ENCODE data around the gene TNS3.

DNA sequence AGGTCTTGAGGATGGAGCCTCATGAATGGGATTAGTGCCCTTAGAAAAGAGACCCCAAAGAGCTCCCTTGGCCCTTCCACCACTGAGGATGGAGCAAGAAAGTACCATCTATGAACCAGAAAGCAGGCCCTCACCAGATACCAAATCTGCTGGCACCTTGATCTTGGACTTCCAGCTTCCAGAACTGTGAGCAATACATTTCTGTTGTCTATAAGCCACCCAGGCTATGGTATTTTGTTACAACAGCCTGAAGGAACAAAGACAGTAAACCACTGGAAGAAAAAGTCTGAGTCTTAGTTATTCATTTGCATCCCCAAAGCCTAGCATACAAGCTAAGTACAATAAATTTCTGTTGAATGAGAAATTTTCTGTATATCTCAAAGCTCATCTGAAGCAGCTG is 37.9 kb upstream of the TNS3 start:
- no peak for TF ChIP-seq POLR2A (IDR thresholded peaks at IDR 0.05; ENCODE audit: extremely low read depth, insufficient read length)
- TF ChIP-seq, protein P1, sequence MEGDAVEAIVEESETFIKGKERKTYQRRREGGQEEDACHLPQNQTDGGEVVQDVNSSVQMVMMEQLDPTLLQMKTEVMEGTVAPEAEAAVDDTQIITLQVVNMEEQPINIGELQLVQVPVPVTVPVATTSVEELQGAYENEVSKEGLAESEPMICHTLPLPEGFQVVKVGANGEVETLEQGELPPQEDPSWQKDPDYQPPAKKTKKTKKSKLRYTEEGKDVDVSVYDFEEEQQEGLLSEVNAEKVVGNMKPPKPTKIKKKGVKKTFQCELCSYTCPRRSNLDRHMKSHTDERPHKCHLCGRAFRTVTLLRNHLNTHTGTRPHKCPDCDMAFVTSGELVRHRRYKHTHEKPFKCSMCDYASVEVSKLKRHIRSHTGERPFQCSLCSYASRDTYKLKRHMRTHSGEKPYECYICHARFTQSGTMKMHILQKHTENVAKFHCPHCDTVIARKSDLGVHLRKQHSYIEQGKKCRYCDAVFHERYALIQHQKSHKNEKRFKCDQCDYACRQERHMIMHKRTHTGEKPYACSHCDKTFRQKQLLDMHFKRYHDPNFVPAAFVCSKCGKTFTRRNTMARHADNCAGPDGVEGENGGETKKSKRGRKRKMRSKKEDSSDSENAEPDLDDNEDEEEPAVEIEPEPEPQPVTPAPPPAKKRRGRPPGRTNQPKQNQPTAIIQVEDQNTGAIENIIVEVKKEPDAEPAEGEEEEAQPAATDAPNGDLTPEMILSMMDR (IDR thresholded peaks at IDR 0.05; ENCODE audit: low read depth, low read length), result no peak
